SK-N-SH (cell line): ENCODE measurements around the gene ARID1B.

Experiments
- CTCF ChIP-seq: fragments of 200-600 bp; sonication (generic); IDR thresholded peaks from 2 replicates; pipeline ENCODE4 v1.6.1; 2017; ENCODE audit warnings: antibody characterized with exemption, mild to moderate bottlenecking, moderate library complexity
- EP300 ChIP-seq, 2 experiments: IDR thresholded peaks; 2 replicates each; pipeline versions ENCODE4 v1.4.0 to v1.6.1; 2012; ENCODE audit warnings: borderline replicate concordance in 1 of 2, low read depth in 1 of 2, low read length in 1 of 2
- FOXJ3 ChIP-seq: sonication (generic); formaldehyde crosslinking; IDR thresholded peaks from 2 replicates; pipeline ENCODE4 v1.5.1; 2020; ENCODE audit warnings: mild to moderate bottlenecking, missing genetic modification reagents
- FOXM1 ChIP-seq: IDR thresholded peaks from 2 replicates; pipeline ENCODE4 v1.4.0; 2012; ENCODE audit warnings: low read depth, mild to moderate bottlenecking
- GABPA ChIP-seq: IDR thresholded peaks from 2 replicates; pipeline ENCODE4 v1.4.0; 2012; ENCODE audit warnings: low read depth, mild to moderate bottlenecking
- NRF1 ChIP-seq: IDR thresholded peaks from 2 replicates; pipeline ENCODE4 v1.6.1; 2012; ENCODE audit warnings: low read depth, mild to moderate bottlenecking, low read length
- POLR2AphosphoS5 ChIP-seq: IDR thresholded peaks from 2 replicates; pipeline ENCODE4 v1.6.1; 2012; ENCODE audit warnings: low read depth, low read length
- RAD21 ChIP-seq: IDR thresholded peaks from 2 replicates; pipeline ENCODE4 v1.6.1; 2012; ENCODE audit warnings: mild to moderate bottlenecking, low read length
- RCOR1 ChIP-seq: fragments of 150-350 bp; IDR thresholded peaks from 2 replicates; pipeline ENCODE4 v1.6.1; 2017; ENCODE audit warnings: antibody characterized with exemption, low read length
- REST ChIP-seq: IDR thresholded peaks from 2 replicates; pipeline ENCODE4 v1.6.1; 2012; ENCODE audit warnings: mild to moderate bottlenecking, low read depth, low read length, moderate library complexity
- TEAD4 ChIP-seq: IDR thresholded peaks from 2 replicates; pipeline ENCODE4 v1.4.0; 2012; ENCODE audit warnings: mild to moderate bottlenecking, borderline replicate concordance; ENCODE audit not compliant: insufficient read depth
- USF1 ChIP-seq: IDR thresholded peaks from 2 replicates; pipeline ENCODE4 v1.4.0; 2012; ENCODE audit warnings: low read depth, borderline replicate concordance
- USF2 ChIP-seq: fragments of 150-350 bp; IDR thresholded peaks from 2 replicates; pipeline ENCODE4 v1.6.1; 2017; ENCODE audit warnings: antibody characterized with exemption, low read length, low read depth, borderline replicate concordance

GRCh38 chr6:156967852-156968251 is 190.7 kb downstream of the ARID1B start:
- TF ChIP-seq CTCF (no peak), EP300 (IDR thresholded peaks at IDR 0.05; ENCODE audit: borderline replicate concordance in 1 of 2, low read depth in 1 of 2, low read length in 1 of 2) (no peak), USF1 (no peak), GABPA (no peak), RCOR1 (no peak), USF2 (no peak), REST (no peak), FOXJ3 (CRISPR knock-in tag) (no peak), FOXM1 (no peak), RAD21 (no peak), NRF1 (no peak), POLR2AphosphoS5 (no peak), TEAD4 (no peak)
